ENCODE results near the gene SH3BP1.

Gene SH3BP1

GRCh38 chr22:37659897-37660708, 20.6 kb downstream of the SH3BP1 start:
- DNase-seq: no peak

DNA sequence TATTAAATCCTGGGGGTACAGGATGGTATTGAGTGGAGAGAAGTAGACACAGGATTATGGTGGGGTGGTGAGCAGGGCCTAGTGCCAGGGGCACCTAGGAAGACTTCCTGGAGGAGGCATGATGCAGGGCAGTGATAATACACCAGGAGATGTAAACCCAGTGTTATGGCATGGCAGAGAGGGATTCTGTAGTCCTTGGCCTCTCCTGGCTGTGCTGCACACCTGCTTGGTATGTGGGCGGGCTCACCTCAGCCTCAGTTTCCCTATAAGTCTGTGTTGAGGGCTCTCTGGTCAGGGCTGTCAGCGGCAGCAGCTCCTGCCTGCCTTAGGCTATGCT, 21.2 kb downstream of the SH3BP1 start:
- DNase-seq: no peak

GRCh38 chr22:37661160-37661924, 21.9 kb downstream of the SH3BP1 start:
- DNase-seq: peak; percentile 91

DNA sequence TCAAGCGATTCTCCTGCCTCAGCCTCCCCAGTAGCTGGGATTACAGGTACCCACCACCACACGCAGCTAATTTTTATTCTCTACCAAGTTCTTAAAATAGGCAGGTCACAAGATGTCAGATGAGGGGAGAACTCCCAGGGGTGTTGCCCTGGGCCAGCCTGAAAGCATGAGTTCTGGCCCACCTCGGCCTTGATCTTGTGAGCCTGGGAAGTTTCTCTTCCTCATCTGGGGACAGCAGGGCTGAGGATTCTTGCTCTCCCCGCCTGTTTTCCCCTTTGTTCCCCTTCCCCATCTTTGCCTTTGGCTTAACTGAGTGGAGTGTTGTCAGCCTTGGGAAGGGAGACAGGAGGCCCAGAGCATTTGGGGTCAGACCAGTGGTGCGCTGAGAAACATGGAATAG, 22.6 kb downstream of the SH3BP1 start:
- no peak for DNase-seq

GRCh38 chr22:37663521-37664140, 24.2 kb downstream of the SH3BP1 start:
- no peak for DNase-seq

- no peak for DNase-seq
These were observed 25.0 kb downstream of the SH3BP1 start for GRCh38 chr22:37664249-37665101.

DNA sequence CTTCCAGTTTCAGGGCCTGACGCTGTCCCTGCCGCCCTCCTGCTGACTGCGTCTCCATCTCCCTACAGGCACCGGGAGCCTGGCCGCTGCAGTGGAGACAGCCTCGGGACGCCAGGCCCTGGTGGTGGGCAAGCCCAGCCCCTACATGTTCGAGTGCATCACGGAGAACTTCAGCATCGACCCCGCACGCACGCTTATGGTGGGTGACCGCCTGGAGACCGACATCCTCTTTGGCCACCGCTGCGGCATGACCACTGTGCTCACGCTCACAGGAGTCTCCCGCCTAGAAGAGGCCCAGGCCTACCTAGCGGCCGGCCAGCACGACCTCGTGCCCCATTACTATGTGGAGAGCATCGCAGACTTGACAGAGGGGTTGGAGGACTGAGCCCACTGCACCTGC, 26.0 kb downstream of the SH3BP1 start:
- no peak for DNase-seq

- DNase-seq: peak; percentile 42
These were observed 30.1 kb downstream of the SH3BP1 start for GRCh38 chr22:37669586-37669985.

DNA sequence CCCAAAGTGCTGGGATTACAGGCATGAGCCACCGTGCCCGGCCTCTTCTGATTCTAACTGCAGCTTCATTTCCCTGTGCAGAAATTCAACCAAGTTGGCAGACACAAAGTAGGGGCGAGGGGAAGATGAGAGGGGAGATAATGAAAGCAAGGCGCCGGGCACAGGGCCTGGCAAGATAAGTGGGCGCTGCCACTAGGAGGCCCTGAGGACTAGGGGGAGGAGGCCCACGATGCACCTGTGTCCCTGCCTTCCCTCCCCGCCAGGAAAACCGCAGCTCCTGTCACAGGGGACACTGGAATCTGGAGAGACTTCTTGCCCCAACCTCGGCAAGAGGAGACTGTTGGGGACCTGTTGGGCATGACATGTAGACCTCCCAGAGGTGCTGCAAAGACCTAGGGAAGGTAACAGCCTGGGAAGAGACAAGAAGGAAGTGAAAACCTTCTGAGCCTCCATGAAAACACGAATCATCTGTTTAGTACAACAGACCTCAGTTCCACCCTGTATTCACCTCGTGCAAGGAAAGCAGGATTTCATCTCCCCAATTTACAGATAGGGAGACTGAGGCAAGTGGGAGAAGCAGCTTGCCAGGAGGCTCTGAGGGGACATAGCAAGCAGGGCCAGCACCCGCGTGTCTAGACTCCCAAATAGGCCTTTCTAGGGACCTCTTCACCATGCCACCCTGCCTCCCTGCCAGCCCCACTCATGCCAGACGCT, 32.9 kb downstream of the SH3BP1 start:
- DNase-seq: no peak

DNA sequence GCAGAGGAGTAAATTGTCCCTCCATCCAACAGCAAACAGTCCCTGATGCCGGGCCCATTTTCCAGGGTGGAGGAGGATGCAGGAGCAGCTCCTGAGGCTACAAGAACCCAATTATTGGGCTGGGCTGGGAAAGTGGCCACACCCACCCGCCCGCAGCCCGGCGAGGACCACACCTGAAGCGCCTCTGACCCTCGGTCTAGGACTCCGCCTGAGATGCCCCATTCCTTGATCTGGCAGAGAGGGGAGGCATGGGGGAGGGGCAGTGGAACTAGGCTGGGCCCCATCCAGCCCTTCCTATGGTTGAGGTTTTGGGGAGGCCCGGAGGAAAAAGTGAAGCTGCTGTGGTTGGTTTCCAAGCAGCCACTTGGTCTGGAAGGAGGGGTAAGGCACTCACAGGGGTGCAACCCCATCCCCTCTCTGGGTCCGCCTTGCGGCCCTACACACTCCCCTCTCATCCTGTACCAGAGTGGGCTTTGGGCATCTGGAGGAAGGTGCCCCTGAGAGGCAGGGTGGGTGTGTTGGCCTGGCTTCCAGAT, 33.5 kb downstream of the SH3BP1 start:
- DNase-seq: no peak

DNA sequence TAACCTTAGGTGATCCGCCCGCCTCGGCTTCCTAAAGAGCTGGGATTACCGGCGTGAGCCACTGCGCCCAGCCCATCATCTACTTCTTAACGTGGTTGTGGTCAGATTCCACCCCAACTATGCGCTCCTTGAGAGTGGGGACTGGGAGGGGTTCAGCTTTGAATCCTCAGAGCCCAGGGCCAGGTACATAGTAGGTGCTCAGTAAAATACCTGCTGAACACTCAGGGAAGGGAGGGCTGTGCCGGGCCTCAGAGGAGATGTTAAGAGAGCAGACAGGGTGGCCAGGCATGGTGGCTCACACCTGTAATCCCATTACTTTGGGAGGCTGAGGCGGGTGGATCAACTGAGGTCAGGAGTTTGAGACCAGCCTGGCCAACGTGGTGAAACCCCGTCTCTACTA, 34.8 kb downstream of the SH3BP1 start:
- no peak for DNase-seq

GRCh38 chr22:37674951-37675929, 35.8 kb downstream of the SH3BP1 start, which contains the start of gene LGALS1:
Gene LGALS1, plus strand, starts transcription at chr22:37675636. Its CDS starts 67 bp downstream, at chr22:37675703.
- DNase-seq: peak; percentile 99

DNA sequence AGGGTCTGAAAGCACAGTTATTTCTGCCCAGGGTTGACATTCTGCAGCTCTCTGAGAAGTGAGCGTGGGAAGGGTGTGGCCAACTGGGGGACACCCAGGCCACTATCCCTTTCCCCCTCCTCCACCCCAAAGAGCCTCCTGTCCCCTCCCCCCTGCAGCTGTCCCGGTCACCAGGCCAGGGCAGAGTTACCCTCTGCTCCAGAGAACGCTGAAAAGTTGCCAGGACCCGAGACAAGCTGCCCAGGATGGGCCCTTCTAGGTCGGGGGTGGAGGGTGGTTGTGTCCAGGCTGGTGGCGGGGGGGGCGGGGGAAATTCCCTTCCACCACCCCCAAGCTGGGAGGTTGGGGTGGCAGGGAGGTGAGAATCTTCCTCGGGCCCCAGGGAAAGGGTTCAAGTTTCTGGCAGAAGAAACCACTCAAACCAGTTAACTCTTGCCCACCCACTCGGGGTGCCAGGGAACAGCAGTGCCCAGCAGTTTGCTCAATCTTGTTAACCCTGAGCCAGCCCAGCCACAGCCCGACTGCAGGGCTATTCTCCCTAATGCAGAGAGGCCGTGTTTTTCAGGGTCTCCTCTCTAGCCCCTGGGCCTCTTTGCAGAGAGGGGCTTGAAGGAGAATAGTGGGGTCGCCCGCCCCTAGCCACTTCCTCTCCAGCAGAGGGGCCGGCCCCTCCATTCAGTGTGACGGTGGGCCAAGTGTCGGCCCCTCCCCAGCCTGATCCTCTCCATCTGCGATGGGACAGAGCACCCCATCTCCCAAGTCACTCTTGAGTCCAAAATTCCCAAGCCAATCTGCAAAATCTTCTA, 36.7 kb downstream of the SH3BP1 start:
- peak; percentile 31 for DNase-seq

GRCh38 chr22:37676736-37677492, 37.4 kb downstream of the SH3BP1 start:
- peak; percentile 98 for DNase-seq

- no peak for DNase-seq
These were observed 38.1 kb downstream of the SH3BP1 start for GRCh38 chr22:37677493-37677974.

DNA sequence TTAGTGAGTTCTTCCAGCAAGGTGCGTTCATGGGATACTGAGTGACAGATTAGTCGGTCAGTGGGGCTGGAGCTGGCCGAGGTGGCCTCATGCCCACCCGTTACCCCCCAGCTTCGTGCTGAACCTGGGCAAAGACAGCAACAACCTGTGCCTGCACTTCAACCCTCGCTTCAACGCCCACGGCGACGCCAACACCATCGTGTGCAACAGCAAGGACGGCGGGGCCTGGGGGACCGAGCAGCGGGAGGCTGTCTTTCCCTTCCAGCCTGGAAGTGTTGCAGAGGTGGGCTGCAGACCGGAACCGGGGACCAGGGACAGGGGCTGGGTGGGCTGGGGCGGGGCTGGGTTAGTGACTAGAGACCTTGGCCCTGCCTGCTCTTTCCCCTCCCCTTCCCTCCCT, 38.9 kb downstream of the SH3BP1 start:
- DNase-seq: no peak

DNA sequence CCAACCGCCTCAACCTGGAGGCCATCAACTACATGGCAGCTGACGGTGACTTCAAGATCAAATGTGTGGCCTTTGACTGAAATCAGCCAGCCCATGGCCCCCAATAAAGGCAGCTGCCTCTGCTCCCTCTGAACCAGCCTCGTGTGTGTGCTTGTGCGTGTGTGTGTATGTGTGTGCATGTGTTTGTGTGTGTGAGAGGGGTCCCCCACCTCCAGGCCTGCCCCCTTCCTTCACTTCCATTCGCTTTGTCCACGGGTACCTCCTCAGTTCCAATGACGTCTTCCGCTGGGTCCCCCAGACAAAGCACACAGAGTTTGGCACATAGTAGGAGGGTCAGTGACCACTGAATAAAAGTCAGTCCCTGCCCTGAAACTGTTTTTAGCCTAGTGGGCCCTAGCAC, 40.2 kb downstream of the SH3BP1 start:
- no peak for DNase-seq

DNA sequence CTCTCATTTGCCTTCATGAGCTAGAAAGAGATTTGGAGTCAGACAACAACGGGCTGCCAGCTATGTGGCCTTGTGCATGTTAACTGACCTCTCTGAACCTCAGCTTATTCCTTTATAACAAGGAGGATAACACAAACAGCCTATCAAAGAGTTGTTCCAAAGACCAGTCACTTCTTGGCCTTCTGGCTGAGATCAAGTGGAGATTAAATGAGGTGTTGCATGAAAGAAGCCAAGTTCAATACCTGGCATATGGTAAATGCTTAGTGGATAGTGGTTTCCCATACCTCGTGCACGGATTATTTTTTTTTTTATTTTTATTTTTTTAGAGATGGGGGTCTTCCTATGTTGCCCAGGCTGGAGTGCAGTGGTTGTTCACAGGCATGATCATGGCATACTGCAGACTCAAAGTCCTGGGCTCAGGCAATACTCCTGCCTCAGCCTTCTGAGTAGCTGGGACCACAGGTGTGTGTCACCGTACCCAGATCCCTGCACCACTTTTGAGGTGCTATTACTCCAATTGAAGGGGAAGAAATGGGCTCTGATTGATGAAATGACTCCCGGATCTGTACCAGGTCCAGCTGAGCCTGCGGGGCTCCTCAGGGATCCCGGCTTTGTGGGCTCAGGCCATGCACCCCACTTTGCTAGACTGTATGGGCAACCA, 40.9 kb downstream of the SH3BP1 start:
- peak; percentile 25 for DNase-seq

All from fibroblast of skin of scalp (primary cell).